MM.1S (cell line): ENCODE data around the gene TMEM259.

Source experiments
- CTCF ChIP-seq: fragments of 300-600 bp; sonication (generic); IDR thresholded peaks from 2 replicates; pipeline ENCODE4 v1.5.1; 2016; ENCODE audit warnings: antibody characterized with exemption, low read length, mixed read lengths
- EZH2 ChIP-seq: fragments of 300-600 bp; sonication (generic); optimal IDR thresholded peaks from 2 replicates; pipeline ENCODE3; 2017; ENCODE audit warnings: low read depth, mild to moderate bottlenecking, antibody characterized with exemption, low read length, mixed read lengths
- EZH2phosphoT487 ChIP-seq: fragments of 300-600 bp; sonication (generic); IDR thresholded peaks from 2 replicates; pipeline ENCODE4 v1.6.1; 2018; ENCODE audit warnings: antibody characterized with exemption, low read length

- no peak for TF ChIP-seq CTCF
- TF ChIP-seq EZH2, result no peak
- TF ChIP-seq EZH2phosphoT487, result no peak
These were observed 26.1 kb upstream of the TMEM259 start for GRCh38 chr19:1046836-1047695.
